RWPE2 (cell line): Measurements from ENCODE around the gene LIN54.
"Not testable (repeated sequence)": the region's sequence is repeated elsewhere in the genome, so short reads cannot be mapped to it uniquely, and the experiment has no call there.

Source experiments
- ATAC-seq: fragments of 200-7000 bp; cut with Tn5 transposase; 3 replicates; pipeline ENCODE4 v1.9.1; 2021; ENCODE audit warnings: low read depth
- DNase-seq: peaks from one replicate; pipeline ENCODE4 v3.0.0-alpha.2; 2020; ENCODE audit warnings: low spot score
- H3K27ac ChIP-seq: fragments of 450-650 bp; 2 replicates; pipeline ENCODE4 v1.5.1; 2017; ENCODE audit warnings: mild to moderate bottlenecking; ENCODE audit not compliant: poor library complexity, severe bottlenecking
- H3K27me3 ChIP-seq: fragments of 250-450 bp; sonication (Bioruptor Pico); 2 replicates; pipeline ENCODE4 v1.5.1; 2021; ENCODE audit warnings: mild to moderate bottlenecking, moderate library complexity; ENCODE audit not compliant: insufficient read depth, poor library complexity, severe bottlenecking
- H3K36me3 ChIP-seq: fragments of 250-450 bp; sonication (Bioruptor Pico); 2 replicates; pipeline ENCODE4 v1.5.1; 2020; ENCODE audit warnings: low read depth, mild to moderate bottlenecking, moderate library complexity
- H3K4me1 ChIP-seq: fragments of 250-450 bp; sonication (Bioruptor Pico); 2 replicates; pipeline ENCODE4 v1.5.1; 2021; ENCODE audit warnings: mild to moderate bottlenecking, moderate library complexity; ENCODE audit not compliant: insufficient read depth, poor library complexity, severe bottlenecking
- H3K4me3 ChIP-seq: fragments of 250-450 bp; sonication (Bioruptor Pico); 2 replicates; pipeline ENCODE4 v1.5.1; 2021; ENCODE audit warnings: mild to moderate bottlenecking, moderate library complexity; ENCODE audit not compliant: severe bottlenecking
- H3K9me3 ChIP-seq: fragments of 250-450 bp; sonication (Bioruptor Pico); 2 replicates; pipeline ENCODE4 v1.5.1; 2021; ENCODE audit warnings: mild to moderate bottlenecking, moderate library complexity; ENCODE audit not compliant: severe bottlenecking
- CTCF ChIP-seq: fragments of 450-650 bp; IDR thresholded peaks from one replicate; pipeline ENCODE4 v1.5.1; 2017; ENCODE audit warnings: mild to moderate bottlenecking, moderate library complexity; ENCODE audit not compliant: poor library complexity, severe bottlenecking

LIN54 gene

GRCh38 chr4:83010522-83011318 lies at the start of gene LIN54:
LIN54 (minus strand) TSS chr4:83010823; CDS start chr4:82984844, 25,979 bp downstream.
- ATAC-seq, result peak; percentile 57
- TF ChIP-seq CTCF, result no peak
- no peaks in the 10 kb centered on the region for H3K36me3 ChIP-seq

GRCh38 chr4:83054928-83055327 lies 44.3 kb upstream of the LIN54 start:
- TF ChIP-seq CTCF, result peak; percentile 73
- H3K9me3 ChIP-seq, result no peaks in the 10 kb centered on the region
- peaks cover 62% of the 10 kb centered on the region for H3K36me3 ChIP-seq
- no peak overlapping the region for H3K27ac ChIP-seq
- ATAC-seq, result no peak
- no peaks in the 10 kb centered on the region for H3K27me3 ChIP-seq
- no peak overlapping the region for H3K4me3 ChIP-seq
- DNase-seq, result no peak
- no peaks in the 10 kb centered on the region for H3K4me1 ChIP-seq

More at GRCh38 chr4:83010522-83011318, at the start of gene LIN54:
- Histone ChIP-seq H3K27ac (peak within 1 kb of the TSS; percentile 75), H3K27me3 (no peaks in the 10 kb centered on the region), H3K9me3 (no peaks in the 10 kb centered on the region), H3K4me3 (peak within 1 kb of the TSS; percentile 96), H3K4me1 (peaks cover 19% of the 10 kb centered on the region)
- DNase-seq, result peak; percentile 74

GRCh38 chr4:83048781-83049180 lies 38.2 kb upstream of the LIN54 start:
- not testable (repeated sequence) for H3K9me3 ChIP-seq, H3K27me3 ChIP-seq, H3K4me3 ChIP-seq, DNase-seq, H3K4me1 ChIP-seq, ATAC-seq, H3K27ac ChIP-seq
- peaks cover 51% of the 10 kb centered on the region for H3K36me3 ChIP-seq

GRCh38 chr4:83046693-83047473 lies 36.3 kb upstream of the LIN54 start:
- ATAC-seq (no peak), DNase-seq (no peak)
- Histone ChIP-seq H3K9me3 (no peaks in the 10 kb centered on the region), H3K4me1 (peaks cover 3% of the 10 kb centered on the region), H3K27me3 (no peaks in the 10 kb centered on the region), H3K27ac (no peak overlapping the region), H3K36me3 (peaks cover 50% of the 10 kb centered on the region), H3K4me3 (no peak overlapping the region)
- no peak for TF ChIP-seq CTCF

- no peak overlapping the region for H3K4me3 ChIP-seq
These were observed 33.3 kb upstream of the LIN54 start for GRCh38 chr4:83043801-83044407.

GRCh38 chr4:83043157-83043556 lies 32.5 kb upstream of the LIN54 start:
- not testable (repeated sequence) for H3K4me3 ChIP-seq, H3K27me3 ChIP-seq, H3K4me1 ChIP-seq, DNase-seq, H3K9me3 ChIP-seq, ATAC-seq
- peaks cover 18% of the 10 kb centered on the region; the same call in 1 of the 2 replicates for H3K36me3 ChIP-seq
- H3K27ac ChIP-seq, result peak overlapping the region; percentile 12

More at GRCh38 chr4:83043801-83044407, 33.3 kb upstream of the LIN54 start:
- H3K27me3 ChIP-seq, result no peaks in the 10 kb centered on the region
- peaks cover 3% of the 10 kb centered on the region for H3K4me1 ChIP-seq
- peak overlapping the region; percentile 12 for H3K27ac ChIP-seq
- peaks cover 25% of the 10 kb centered on the region for H3K36me3 ChIP-seq
- H3K9me3 ChIP-seq, result no peaks in the 10 kb centered on the region
- TF ChIP-seq CTCF, result no peak
- ATAC-seq, result peak; percentile 83
- DNase-seq, result no peak
